SHP77 treated with DMSO at 0.1 percent for 48 hours (cell line): ENCODE results near the gene AKT1.
"Not testable (repeated sequence)": the region's sequence is repeated elsewhere in the genome, so short reads cannot be mapped to it uniquely, and the experiment has no call there.

Experiments
- DNase-seq: peaks from one replicate; lab custom pipeline; 2025; lab: John Stamatoyannopoulos, UW

AKT1 gene

DNA sequence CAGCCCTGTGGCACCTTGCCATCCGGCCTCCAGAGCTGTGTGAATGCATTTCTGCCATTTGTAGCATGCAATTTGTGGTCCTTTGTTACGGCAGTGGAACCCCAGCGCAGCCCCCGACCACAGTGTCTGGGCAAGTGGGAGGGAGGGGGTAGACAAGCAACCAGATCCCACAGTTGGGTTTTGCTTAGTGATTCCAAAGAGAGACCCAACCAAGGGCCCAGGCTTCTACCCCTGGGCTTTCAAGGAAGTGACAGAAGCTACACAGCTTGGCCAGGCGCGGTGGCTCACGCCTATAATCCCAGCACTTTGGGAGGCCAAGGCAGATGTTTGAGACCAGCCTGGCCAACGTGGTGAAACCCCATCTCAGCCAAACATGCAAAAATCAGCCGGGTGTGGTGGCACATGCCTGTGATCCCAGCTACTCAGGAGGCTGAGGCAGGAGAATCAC is 23.2 kb upstream of the AKT1 start:
- DNase-seq: no peak

DNA sequence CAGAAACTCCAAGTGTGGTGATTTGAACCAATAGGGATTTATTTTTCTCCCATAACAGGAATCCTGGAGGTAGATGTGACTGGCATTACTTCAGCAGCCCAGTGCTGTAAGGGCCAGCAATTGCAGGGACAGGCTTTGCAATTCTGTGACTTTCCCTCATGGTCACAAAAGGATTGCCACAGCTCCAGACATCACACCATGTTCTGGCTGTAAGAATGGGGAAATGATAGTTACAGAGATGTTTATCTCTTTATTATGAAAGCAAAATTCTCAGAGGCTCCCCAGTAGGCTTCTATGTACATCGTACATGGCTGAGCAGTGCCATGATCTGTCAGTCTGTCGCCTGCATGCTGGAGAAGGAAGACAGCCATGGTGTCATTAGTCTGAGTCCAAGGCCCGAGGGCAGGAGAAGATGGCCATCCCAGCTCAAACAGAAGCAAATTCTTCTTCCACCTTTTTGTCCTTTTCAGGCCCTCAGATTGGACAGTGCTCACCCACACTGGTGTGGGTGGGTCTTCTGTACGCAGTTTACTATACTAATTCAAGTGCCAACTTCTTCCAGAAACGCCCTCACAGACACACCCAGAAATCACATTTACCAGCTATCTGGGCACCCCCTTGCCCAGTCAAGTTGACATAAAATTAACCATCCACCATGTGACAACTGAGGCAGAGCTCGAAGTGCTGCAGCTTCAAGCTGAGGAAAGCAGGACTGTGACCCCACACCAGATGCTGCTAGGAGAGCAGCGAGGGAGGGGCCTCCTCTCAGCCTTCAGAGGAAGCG is 22.6 kb upstream of the AKT1 start:
- DNase-seq: no peak

DNA sequence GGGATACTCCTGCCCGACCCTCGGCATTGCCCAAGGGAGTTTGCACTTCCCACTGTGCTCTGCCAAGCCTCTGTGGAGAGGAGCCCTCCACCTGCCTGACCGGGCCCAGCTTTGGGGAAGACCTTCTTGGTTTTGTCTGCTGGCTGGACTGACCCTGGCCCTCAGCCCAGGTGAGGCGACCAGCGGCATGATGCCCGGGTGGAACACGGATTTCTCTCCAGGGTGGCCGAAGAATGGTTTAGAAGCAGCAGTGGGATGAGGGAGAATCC is 21.0 kb upstream of the AKT1 start:
- no peak for DNase-seq

DNA sequence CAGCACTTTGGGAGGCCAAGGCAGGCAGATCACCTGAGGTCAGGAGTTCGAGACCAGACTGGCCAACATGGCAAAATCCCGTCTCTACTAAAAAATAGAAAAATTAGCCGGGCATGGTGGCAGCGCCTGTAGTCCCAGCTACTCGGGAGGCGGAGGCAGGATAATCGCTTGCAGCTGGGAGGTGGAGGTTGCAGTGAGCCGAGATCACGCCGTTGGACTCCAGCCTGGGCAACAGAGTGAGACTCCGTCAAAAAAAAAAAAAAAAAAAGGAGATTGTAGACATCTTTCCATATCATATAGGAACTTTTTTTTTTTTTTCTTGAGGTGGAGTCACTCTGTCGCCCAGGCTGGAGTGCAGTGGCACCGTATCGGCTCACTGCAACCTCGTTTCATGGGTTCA is 19.2 kb upstream of the AKT1 start:
- DNase-seq: not testable (repeated sequence)

DNA sequence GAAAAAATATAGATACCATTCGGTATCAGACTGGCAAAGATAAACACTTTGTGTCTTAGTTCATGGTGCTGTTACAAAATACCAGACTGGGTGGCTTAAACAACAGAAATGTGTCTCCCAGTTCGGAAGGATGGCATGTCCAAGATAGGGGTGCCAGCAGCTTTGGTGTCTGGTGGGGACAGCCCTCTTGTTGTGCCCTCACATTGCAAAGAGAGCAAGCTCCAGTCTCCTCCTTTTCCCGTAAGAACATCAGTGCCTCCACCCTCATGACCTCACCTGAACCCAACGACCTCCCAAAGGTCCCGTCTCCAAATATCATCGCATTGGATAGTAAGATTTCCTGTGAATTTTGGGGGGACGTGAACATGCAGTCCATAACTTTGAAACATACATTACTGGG is 17.7 kb upstream of the AKT1 start:
- DNase-seq: no peak

DNA sequence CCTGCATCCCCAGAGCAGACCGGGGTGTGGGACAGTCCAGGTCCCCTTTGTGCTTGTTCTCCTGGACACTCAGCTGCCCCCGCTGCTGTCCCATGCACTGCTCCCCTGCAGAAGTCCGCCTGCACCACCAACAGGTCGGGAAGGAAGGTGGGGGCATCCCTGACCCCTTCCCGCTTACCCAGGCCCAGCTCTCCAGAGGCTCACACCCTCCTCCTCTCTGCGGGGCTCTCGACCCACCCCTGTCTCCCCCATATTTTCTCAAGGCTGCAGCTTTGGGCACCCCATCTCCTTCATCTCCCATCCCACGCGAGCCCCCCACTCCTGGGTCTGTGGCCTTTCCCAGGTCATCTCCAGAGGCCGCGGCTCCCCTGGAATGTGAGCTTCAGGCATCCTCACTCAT is 14.8 kb upstream of the AKT1 start:
- DNase-seq: no peak

DNA sequence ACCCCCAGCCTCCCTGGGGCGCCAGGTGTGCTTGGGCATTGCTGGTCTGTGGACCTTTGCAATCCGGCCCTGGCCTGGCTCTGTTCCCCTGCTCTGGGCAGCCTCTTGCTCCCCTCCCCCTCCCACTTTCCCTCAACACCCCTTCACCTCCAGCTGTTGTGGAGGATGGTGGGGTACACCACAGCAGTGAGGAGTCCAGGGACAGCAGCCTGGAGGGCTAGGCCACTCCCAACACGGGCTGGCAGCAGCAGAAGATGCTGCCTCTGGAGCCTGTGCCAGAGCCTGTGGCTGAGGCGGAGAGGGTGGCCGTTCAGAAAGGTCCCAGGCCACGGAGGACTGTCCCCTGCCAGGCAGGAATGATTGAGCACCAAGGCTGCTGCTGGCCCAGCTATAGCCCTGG is 12.9 kb upstream of the AKT1 start:
- no peak for DNase-seq

DNA sequence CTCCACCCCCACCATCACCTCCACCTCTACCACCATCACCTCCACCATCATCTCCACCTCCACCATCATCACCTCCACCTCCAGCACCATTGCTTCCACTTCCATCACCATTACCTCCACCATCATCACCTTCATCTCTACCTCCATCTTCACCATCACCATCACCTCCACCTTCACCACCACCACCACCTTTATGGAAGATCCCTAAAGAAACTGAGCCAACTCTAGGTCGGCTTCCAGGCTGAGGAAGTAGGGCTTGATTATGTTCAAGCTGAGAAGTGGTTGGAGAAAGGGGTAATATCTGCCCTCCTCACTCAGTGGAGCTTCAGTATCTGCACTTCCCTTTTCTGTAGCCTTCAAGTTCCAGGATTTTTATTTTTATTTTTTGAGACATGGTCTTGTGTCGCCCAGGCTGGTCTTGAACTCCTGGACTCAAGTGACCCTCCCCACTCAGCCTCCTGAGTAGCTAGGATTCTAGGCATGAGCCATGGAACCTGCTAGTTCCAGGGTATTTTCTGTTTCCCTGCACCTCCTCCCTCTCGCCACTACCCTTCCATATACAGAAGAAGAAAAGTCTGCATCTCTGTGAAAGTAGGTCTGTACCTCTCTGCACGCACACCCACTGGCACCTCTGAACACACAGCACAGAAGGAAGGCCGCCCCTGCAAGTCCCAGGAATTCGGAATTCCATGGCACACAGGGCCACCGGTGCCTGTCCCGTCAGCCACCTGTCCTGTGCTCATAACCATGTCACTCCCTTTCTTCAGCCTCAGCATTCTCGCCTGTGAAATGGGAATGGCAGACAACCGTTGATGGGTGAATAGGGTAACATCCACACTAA is 11.3 kb upstream of the AKT1 start:
- no peak for DNase-seq

DNA sequence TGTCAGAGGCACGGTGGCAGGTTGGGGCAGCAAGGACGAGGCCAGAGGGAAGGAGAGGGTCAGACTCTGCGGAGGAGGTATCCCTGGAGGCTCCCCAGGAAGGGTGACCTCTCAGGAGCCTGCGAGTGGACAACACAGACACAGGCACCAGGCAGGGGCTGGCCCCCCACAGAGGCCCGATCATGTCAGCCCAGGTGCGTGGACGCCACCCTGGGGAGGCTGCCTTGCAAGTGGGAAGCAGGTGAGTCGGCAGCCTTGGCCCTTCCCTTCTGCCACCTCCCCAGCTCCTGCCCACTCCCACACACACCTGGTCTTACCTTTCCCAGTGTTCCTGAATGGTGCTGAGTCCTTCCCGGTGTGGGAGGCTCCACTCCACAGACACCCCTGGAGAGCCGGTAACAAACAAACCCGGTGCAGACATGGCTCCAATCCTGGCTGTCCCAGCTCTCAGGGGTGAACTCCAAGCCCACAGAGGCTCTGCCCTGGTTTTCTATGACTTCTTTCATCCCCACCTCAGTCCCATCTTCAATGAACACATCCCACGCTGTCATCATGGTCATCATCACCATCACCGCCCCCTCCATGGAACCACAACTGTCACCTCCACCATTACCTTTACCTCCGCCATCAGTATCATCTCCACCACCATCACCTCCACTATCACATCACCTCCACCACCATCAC is 10.5 kb upstream of the AKT1 start:
- DNase-seq: no peak

DNA sequence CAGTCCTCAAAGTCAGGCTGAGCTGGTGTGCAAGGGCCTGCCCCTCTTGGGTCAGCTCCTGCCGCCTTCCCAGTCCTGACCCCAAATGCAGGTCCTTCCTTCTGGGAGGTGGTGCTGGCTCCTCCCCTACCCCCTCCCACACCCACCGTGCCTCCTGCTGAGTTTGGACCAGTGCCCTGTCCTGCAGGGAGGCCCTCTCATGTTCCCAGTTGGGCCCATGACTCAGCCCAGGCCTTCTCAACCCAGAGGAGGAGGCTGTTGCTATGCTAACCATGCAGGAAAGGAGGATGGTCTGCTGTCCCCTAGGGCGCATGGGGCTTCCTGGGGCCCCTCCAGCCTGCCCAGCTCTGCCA is 9.8 kb upstream of the AKT1 start:
- DNase-seq: no peak

DNA sequence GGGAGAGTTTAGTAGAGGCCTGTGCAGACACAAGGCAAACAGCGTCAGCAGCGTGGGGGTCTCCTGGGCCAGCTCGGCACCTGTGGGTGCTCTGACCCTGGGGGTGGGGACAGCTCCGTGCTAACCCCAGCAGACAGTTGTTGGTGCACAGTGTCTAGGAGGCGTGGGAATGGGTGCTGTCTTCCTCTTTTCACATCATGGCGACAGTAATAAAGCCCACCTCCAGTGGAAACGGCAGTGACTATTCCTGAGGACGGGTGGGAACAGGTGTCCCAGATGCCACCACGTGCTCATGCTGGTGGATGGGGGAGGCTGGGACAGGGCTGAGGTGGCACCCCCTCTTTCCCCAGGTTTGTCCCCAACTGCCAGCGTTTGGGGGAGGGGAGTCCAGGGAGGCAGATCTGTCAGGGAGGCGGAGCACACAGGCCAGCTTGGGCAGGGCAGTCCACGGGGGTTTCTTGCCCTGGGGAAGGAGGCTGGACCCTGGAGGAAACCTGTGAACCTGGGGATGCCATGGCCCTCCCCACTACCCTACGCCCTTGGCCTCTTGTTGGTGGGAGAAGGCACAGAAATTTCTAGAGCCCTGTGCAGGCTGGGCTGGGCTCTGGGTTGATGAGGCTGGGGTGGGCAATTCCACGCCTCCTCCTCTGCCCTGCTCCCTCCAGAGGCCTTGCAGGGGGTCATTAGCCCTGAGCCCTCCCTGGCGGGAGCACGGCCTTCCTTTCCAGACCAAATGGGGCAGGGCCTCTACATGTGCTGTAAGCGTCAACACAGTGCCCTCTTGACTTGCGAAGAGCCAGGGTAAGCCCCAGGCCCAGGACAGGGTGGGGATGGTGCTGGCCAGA is 9.2 kb upstream of the AKT1 start:
- DNase-seq: no peak

DNA sequence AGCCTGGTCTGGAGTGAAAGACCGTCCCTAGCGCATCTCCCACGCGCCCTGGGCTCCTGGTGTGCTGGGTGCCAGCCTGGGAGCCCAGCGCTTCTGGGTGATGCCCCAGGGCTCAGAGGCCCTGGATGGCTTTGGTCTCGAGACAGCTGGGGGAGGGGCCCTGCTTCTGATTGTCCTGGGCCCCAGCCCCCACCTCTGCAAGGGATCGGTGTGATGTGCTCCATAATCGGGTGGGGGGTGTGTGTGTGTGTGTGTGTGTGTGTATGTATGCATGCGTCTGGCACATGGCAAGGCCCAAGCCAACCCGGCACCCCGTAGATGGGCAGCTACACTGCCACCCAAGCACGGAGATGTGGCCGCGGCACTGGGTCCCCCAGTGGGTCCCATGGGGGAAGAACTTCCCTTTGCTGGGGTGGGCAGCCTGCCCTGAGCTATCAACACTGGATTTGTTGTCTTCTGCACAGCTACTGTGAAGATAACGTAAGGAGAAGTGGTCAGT is 8.4 kb upstream of the AKT1 start:
- DNase-seq: no peak

DNA sequence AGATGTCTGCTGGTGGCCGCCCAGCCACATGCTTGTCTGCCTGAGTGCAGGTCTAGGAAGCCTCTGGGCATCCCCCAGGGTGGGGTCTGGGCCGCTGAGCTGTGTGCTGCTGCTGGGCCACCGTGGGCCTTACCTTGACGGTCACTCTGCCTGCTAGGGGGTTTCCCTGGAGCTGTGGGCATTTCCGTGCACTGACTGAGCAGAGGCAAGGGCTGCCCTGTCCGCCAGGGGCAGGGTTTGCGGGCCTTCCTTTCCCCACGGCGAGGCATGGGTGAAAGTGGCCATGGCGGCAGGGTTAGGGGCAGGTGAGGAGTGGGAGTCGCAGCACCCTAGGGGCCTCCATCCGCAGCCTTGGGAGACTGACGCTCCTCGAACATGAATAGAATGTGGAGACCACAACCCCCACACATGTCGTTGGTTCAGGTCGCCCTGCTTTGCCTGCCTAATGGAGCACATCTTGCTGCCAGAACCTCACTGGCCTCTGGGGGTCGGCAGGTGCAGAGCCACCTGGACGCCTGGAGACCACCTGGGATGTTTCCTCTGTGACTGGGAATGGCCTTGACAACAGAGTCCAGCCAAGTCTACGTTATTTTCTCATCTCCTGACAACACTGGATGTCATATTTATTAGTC is 7.8 kb upstream of the AKT1 start:
- no peak for DNase-seq

DNA sequence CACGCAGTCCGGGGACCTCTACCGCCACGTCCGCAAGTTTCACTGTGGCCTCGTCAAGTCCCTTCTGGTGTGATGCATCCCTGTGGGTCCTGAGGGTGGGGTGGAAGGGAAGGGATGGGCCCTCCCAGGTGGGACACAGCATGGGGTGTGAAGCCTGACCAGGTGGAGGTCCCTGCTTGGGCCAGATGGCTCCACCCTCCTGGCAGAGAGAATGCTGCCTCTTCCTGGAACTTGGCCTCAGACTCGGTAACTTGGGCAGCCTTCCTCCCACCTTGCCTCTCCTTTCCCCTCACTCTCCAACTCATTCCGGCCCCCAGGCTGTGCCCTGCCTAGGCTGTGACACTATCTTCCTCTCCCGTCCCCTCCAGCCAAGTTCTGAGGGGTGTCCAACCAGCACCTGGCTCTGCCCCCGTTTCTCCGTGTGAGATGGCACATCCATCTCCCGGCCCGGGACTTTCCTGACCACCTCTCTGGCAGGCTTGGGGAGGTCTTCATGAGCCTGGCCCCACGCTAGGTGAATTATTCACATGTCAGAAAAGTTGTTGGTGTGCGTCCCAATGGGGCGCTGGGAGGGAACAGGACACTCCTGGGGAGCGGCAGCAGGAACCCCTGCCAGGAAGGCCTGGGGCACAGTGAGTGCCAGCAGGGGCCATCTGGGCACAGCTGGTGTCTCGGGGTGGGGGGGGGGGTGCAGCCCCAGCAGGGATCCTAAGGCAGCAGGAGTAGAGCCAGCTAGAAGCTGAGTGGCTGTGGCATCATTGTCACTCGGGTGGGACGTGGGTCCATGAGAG is 7.0 kb upstream of the AKT1 start:
- no peak for DNase-seq

DNA sequence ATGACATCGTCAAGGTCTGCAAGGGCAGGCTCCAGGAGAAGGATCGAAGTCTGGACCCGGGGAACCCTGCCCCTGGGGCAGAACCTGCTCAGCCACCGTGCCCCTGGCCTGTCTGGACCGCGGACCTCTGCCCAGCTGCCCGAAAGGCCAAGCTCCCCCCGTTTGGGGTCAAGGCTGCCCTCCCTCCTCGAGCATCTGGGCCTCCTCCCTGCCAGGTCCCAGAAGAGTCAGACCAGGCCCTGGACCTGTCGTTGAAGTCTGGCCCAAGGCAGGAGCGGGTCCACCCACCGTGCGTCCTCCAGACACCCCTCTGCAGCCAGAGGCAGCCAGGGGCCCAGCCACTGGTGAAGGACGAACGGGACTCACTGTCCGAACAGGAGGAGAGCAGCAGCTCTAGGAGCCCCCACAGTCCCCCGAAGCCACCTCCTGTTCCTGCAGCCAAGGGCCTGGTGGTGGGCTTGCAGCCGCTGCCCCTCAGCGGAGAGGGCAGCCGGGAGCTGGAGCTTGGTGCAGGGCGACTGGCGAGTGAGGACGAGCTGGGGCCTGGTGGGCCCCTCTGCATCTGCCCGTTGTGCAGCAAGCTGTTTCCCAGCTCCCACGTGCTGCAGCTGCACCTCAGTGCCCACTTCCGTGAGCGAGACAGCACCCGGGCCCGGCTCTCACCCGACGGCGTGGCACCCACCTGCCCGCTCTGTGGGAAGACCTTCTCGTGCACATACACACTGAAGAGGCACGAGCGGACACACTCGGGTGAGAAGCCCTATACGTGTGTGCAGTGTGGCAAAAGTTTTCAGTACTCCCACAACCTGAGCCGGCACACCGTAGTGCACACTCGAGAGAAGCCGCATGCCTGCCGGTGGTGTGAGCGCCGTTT is 6.2 kb upstream of the AKT1 start:
- no peak for DNase-seq

DNA sequence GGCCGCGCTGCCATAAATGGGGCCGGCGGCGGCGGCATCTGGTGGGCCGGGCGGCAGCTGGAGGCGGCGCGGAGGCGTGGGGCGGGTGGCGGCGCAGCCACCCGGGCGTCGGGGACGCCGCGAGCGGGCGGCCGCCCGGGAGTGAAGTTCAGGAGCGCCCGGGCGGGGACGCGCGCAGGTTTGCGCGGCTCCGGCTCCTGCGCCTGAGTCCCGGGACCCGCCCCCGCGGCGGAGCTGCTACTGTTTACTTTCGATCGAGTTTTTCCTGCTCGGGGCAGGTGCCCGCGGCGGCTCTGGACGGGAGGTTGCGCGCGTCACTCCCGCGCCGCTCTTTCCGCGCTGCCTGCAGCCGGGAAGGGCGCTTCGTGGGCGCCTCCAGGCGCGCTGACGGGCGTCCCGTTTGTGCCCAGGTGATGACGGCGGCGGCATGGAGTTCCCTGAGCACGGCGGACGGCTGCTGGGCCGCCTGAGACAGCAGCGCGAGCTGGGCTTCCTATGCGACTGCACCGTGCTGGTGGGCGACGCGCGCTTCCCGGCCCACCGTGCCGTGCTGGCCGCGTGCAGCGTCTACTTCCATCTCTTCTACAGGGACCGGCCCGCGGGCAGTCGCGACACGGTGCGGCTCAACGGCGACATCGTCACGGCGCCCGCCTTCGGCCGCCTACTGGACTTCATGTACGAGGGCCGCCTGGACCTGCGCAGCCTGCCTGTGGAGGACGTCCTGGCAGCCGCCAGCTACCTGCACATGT is 5.4 kb upstream of the AKT1 start, which contains the start of gene ZBTB42:
Gene ZBTB42, plus strand, starts transcription at position 331 of the 749 bp plus-strand sequence. Its CDS starts 97 bp downstream, at position 428.
- DNase-seq: no peak

DNA sequence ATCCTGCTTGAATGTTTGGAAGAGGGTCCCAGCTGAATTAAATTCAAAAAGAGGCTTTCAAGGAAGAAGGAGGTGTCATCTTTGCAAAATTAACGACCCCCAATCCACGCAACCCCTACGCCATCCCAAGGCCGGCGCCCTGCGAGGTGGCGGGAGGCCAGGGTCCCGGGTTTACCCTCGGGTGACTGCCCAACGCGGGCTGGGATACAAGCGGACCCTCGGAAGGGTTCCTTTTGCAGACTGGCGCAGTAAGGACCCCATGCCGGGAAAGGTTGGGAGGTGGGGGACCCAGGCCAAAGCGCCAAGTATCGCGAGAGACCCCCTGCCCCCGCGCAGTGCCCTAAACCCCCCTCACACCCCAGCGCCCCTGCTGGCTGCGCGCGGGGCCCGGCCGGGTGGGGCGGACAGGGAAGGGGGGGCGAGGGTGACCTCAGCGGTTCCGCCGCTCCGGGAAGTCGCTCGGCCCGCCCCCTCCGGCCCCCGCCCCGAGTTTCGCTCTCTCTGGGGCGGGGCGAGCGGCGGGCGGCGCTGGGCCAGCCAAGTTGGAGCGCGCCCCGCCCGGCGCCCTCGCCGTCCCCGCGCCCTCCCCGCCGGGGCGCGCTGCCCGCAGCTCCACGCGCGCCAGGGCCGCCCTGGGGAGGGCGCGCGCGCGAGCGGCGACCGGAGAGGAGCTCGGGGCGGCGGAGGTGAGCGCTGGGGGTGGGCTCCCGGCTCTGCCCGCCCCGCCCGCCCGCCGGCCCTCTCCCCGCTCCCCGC is 4.6 kb upstream of the AKT1 start:
- no peak for DNase-seq
